HCT116 (cell line): ENCODE data around the gene ATF6B. TPM values are rescaled to one million over a fixed set of nuclear protein-coding genes. Genes with fewer than 3 reads are reported as not detected.

Source experiments
- ATAC-seq: fragments of 200-7000 bp; cut with Tn5 transposase; 2 replicates; pipeline ENCODE4 v1.9.1; 2020; ENCODE audit warnings: mild to moderate bottlenecking, moderate library complexity
- BruUV-seq: library from RNA; stranded (reverse); fragments of 400-500 nt; replicated peaks from 2 replicates; lab custom pipeline; 2021; lab: Mats Ljungman, UMichigan
- CTCF ChIA-PET: fragments of 300-600 bp; sonication (Branson Sonifier 250); formaldehyde crosslinking; loops from one replicate; lab custom pipeline; 2021; ENCODE audit warnings: antibody characterized with exemption; lab: Charles Lee
- POLR2A ChIA-PET: fragments of 300-600, 350-600 bp; sonication (Branson Sonifier 250); formaldehyde crosslinking; loops from one replicate; lab custom pipeline; 2021; ENCODE audit warnings: antibody characterized with exemption; lab: Charles Lee
- RAD21 ChIA-PET, 2 experiments: fragments of 300-600 bp; sonication (Branson Sonifier 250); formaldehyde crosslinking; loops; one replicate each; lab custom pipeline; 2023; ENCODE audit warnings: low total read pairs in 2 of 2; ENCODE audit not compliant: uncharacterized antibody in 2 of 2, unreplicated experiment in 2 of 2, low non-redundant PET in 1 of 2; lab: Charles Lee
- DNase-seq: peaks from one replicate; pipeline ENCODE4 v3.0.0-alpha.2; 2010; ENCODE audit warnings: low read depth, low spot score
- H2AFZ ChIP-seq: fragments of 200-600 bp; shearing (Covaris generic), sonication (generic); 2 replicates; pipeline ENCODE4 v1.6.1; 2017; ENCODE audit warnings: low read depth, mixed run types, mixed read lengths, antibody characterized with exemption, low read length; ENCODE audit not compliant: poor library complexity, severe bottlenecking
- H3K27ac ChIP-seq: 2 replicates; pipeline ENCODE4 v1.5.1; 2012; ENCODE audit warnings: low read depth, low read length
- H3K27me3 ChIP-seq: fragments of 200-600 bp; sonication (generic); 2 replicates; pipeline ENCODE4 v1.6.1; 2016; ENCODE audit warnings: mixed run types, low read length, mixed read lengths; ENCODE audit not compliant: insufficient read depth
- H3K36me3 ChIP-seq, 2 experiments: fragments of 200-500 bp in 1 of 2; fragments of 200-600 bp in 1 of 2; sonication (Bioruptor generic) in 1 of 2; sonication (generic) in 1 of 2; 2 replicates each; pipeline versions ENCODE4 v1.5.1 to v1.6.1; 2014 to 2016; ENCODE audit warnings: low read length in 2 of 2, inconsistent platforms in 1 of 2, mixed read lengths in 1 of 2, mixed run types in 1 of 2; ENCODE audit not compliant: insufficient read depth in 2 of 2, control insufficient read depth in 1 of 2
- H3K4me1 ChIP-seq, 2 experiments: fragments of 200-600 bp in 1 of 2; sonication (generic) in 1 of 2; 2 replicates each; pipeline versions ENCODE4 v1.5.1 to v1.6.1; 2012 to 2017; ENCODE audit warnings: low read length in 2 of 2, inconsistent platforms in 1 of 2, mild to moderate bottlenecking in 1 of 2, mixed read lengths in 1 of 2, mixed run types in 1 of 2, moderate library complexity in 1 of 2; ENCODE audit not compliant: insufficient read depth in 2 of 2, control insufficient read depth in 1 of 2
- H3K4me2 ChIP-seq: fragments of 200-600 bp; sonication (generic); 2 replicates; pipeline ENCODE4 v1.6.1; 2017; ENCODE audit warnings: mixed run types, low read length, mixed read lengths
- H3K4me3 ChIP-seq, 2 experiments: fragments of 200-600 bp in 1 of 2; sonication (generic) in 1 of 2; replicated peaks in 1 of 2; 2 replicates each; pipeline ENCODE4 v1.5.1; 2011 to 2016; ENCODE audit warnings: low read length in 2 of 2, control low read depth in 1 of 2, low read depth in 1 of 2, mild to moderate bottlenecking in 1 of 2, mixed read lengths in 1 of 2, mixed run types in 1 of 2
- H3K79me2 ChIP-seq: fragments of 200-600 bp; sonication (generic); 2 replicates; pipeline ENCODE4 v1.6.1; 2017; ENCODE audit warnings: mild to moderate bottlenecking, mixed run types, low read length, moderate library complexity, mixed read lengths; ENCODE audit not compliant: insufficient read depth
- H3K9ac ChIP-seq: fragments of 200-600 bp; sonication (generic); 2 replicates; pipeline ENCODE4 v1.6.1; 2016; ENCODE audit warnings: low read length, mixed read lengths
- H3K9me2 ChIP-seq: fragments of 200-600 bp; sonication (generic), shearing (Covaris generic); 2 replicates; pipeline ENCODE4 v1.6.1; 2017; ENCODE audit warnings: mixed run types, mild to moderate bottlenecking, moderate library complexity; ENCODE audit not compliant: insufficient read depth
- H3K9me3 ChIP-seq, 2 experiments: fragments of 200-500 bp in 1 of 2; fragments of 200-600 bp in 1 of 2; sonication (Bioruptor generic) in 1 of 2; sonication (generic) in 1 of 2; 2 replicates each; pipeline ENCODE4 v1.6.1; 2014 to 2017; ENCODE audit warnings: low read length in 2 of 2, mixed read lengths in 2 of 2, inconsistent platforms in 1 of 2, low read depth in 1 of 2, mild to moderate bottlenecking in 1 of 2, mixed run types in 1 of 2, moderate library complexity in 1 of 2; ENCODE audit not compliant: control insufficient read depth in 1 of 2, insufficient read depth in 1 of 2
- H4K20me1 ChIP-seq: fragments of 200-600 bp; sonication (generic), shearing (Covaris generic); 2 replicates; pipeline ENCODE4 v1.6.1; 2017; ENCODE audit warnings: mixed run types, mild to moderate bottlenecking, moderate library complexity; ENCODE audit not compliant: insufficient read depth
- CBX3 ChIP-seq: IDR thresholded peaks from 2 replicates; pipeline ENCODE4 v1.6.1; 2012; ENCODE audit warnings: low read depth
- CTCF ChIP-seq, 3 experiments: fragments of 200-600 bp in 1 of 3; sonication (generic) in 1 of 3; IDR thresholded peaks in 2 of 3; conservative IDR thresholded peaks in 1 of 3; 2 replicates each; pipeline ENCODE4 v1.5.1; 2012 to 2017; ENCODE audit warnings: low read depth in 2 of 3, low read length in 2 of 3, antibody characterized with exemption in 1 of 3, borderline replicate concordance in 1 of 3, control low read depth in 1 of 3, mild to moderate bottlenecking in 1 of 3, mixed read lengths in 1 of 3, mixed run types in 1 of 3, moderate library complexity in 1 of 3; ENCODE audit not compliant: insufficient read depth in 1 of 3
- EZH2 ChIP-seq: fragments of 200-600 bp; sonication (generic); IDR thresholded peaks from 2 replicates; pipeline ENCODE4 v1.6.1; 2017; ENCODE audit warnings: antibody characterized with exemption, mixed run types
- FOSL1 ChIP-seq: IDR thresholded peaks from 2 replicates; pipeline ENCODE4 v1.6.1; 2012; ENCODE audit warnings: low read depth
- JUND ChIP-seq: IDR thresholded peaks from 2 replicates; pipeline ENCODE4 v1.6.1; 2012
- MAX ChIP-seq: IDR thresholded peaks from 2 replicates; pipeline ENCODE4 v1.6.1; 2012
- POLR2A ChIP-seq: IDR thresholded peaks from 2 replicates; pipeline ENCODE4 v1.7.0; 2011; ENCODE audit warnings: borderline replicate concordance; ENCODE audit not compliant: insufficient read depth, insufficient read length; ENCODE audit errors: extremely low read depth
- SIN3A ChIP-seq: IDR thresholded peaks from 2 replicates; pipeline ENCODE4 v1.6.1; 2012; ENCODE audit warnings: low read depth
- SP1 ChIP-seq: IDR thresholded peaks from 2 replicates; pipeline ENCODE4 v1.6.1; 2012; ENCODE audit warnings: low read depth
- SRF ChIP-seq: IDR thresholded peaks from 2 replicates; pipeline ENCODE4 v1.6.1; 2012; ENCODE audit warnings: low read depth
- TCF7L2 ChIP-seq: IDR thresholded peaks from 2 replicates; pipeline ENCODE4 v1.7.0; 2011; ENCODE audit warnings: borderline replicate concordance, inconsistent platforms; ENCODE audit not compliant: insufficient read depth, insufficient read length; ENCODE audit errors: extremely low read depth
- intact Hi-C: fragments of 100-400 bp; cut with micrococcal nuclease; formaldehyde crosslinking; loops from 2 replicates; pipeline ENCODE4 v1.10.0; 2022
- total RNA-seq: library from RNA; stranded (reverse); gene quantifications from one replicate; pipeline ENCODE4 v1.2.1, GENCODE V29; 2021; ENCODE audit not compliant: unreplicated experiment

Gene ATF6B
- total RNA-seq, 1 experiment from 2014 or later, result 63.9 TPM

GRCh38 chr6:32115623-32116022 is 12.4 kb downstream of the ATF6B start:
- POLR2A ChIA-PET, result no interaction called here
- no peak for DNase-seq
- H3K4me1 ChIP-seq, result peaks cover 0 to 28% of the 10 kb centered on the region in 2 experiments; a peak in 2 of 4 replicates
- BruUV-seq, result TSS peak; percentile 46
- H3K9me2 ChIP-seq, result no peaks in the 10 kb centered on the region
- no peak overlapping the region for H3K4me2 ChIP-seq
- no peak overlapping the region for H3K9ac ChIP-seq
- no peak overlapping the region for H3K4me3 ChIP-seq
- H3K27ac ChIP-seq, result no peak overlapping the region
- RAD21 ChIA-PET, result no interaction called here
- no peaks in the 10 kb centered on the region for H4K20me1 ChIP-seq
- TF ChIP-seq TCF7L2, result no peak
- TF ChIP-seq MAX, result no peak
- TF ChIP-seq FOSL1, result no peak
- no peak for TF ChIP-seq EZH2
- no peak for TF ChIP-seq SIN3A
- no peak for TF ChIP-seq JUND
- TF ChIP-seq SRF, result no peak
- TF ChIP-seq CBX3, result no peak
- TF ChIP-seq SP1, result no peak
- CTCF ChIA-PET, result no interaction called here
- intact Hi-C loops, result loop anchor here (5.0 kb wide), 2 partner anchors 127 to 587 kb away; no protein-coding TSS in a partner anchor
- no peaks in the 10 kb centered on the region for H3K79me2 ChIP-seq
- H3K27me3 ChIP-seq, result no peaks in the 10 kb centered on the region
- H3K36me3 ChIP-seq, result peaks cover 11 to 18% of the 10 kb centered on the region in 2 experiments; a peak in 3 of 4 replicates
- no peaks in the 10 kb centered on the region for H3K9me3 ChIP-seq
- H2AFZ ChIP-seq, result no peak overlapping the region
- no peak for ATAC-seq

GRCh38 chr6:32114796-32115195 is 13.2 kb downstream of the ATF6B start:
- H3K9me2 ChIP-seq, result no peaks in the 10 kb centered on the region
- H3K36me3 ChIP-seq, result peaks cover 10 to 15% of the 10 kb centered on the region in 2 experiments; a peak in 3 of 4 replicates
- ATAC-seq, result no peak
- no peak overlapping the region for H3K9ac ChIP-seq
- H3K79me2 ChIP-seq, result no peaks in the 10 kb centered on the region
- TF ChIP-seq SIN3A (no peak), POLR2A (no peak), CTCF (IDR thresholded peaks at IDR 0.05 in 2 of 3, conservative IDR thresholded peaks at IDR 0.05 in 1 of 3; ENCODE audit: borderline replicate concordance in 1 of 3, insufficient read depth in 1 of 3, low read depth in 2 of 3, low read length in 2 of 3) (no peak)
- no peak overlapping the region for H2AFZ ChIP-seq
- DNase-seq, result no peak
- H3K9me3 ChIP-seq, result no peaks in the 10 kb centered on the region
- ChIA-PET RAD21 (no interaction called here), CTCF (interaction anchor here (1.1 kb wide), 1 partner anchor 13 kb away, joined by 3 read pairs; the partner anchor contains the start of gene ATF6B), POLR2A (no interaction called here)
- intact Hi-C loops, result loop anchor here (5.0 kb wide), 2 partner anchors 128 to 588 kb away; no protein-coding TSS in a partner anchor
- peaks cover 0 to 28% of the 10 kb centered on the region in 2 experiments; a peak in 2 of 4 replicates for H3K4me1 ChIP-seq
- H3K27ac ChIP-seq, result no peak overlapping the region
- H3K27me3 ChIP-seq, result no peaks in the 10 kb centered on the region
- no TSS peak for BruUV-seq
- H3K4me3 ChIP-seq, result no peak overlapping the region
- H4K20me1 ChIP-seq, result no peaks in the 10 kb centered on the region
- H3K4me2 ChIP-seq, result peak overlapping the region; percentile 51
